Upper lobe of left lung (tissue), 6 donors: ENCODE results near the gene ATP9A. TPM values are rescaled to one million over a fixed set of nuclear protein-coding genes. Genes with fewer than 3 reads are reported as not detected.

Source experiments
- ATAC-seq, 2 donors: fragments of 200-7000 bp; cut with Tn5 transposase; one replicate each; pipeline ENCODE4 v1.9.1; 2022; ENCODE audit warnings: mild to moderate bottlenecking in 2 of 2, moderate library complexity in 2 of 2; ENCODE audit not compliant: low FRiP score in 2 of 2
- DNase-seq, 2 donors: peaks; one replicate each; pipeline ENCODE4 v3.0.0-alpha.2; 2019 to 2020
- H3K27ac ChIP-seq, 4 donors: fragments of 200-600 bp; sonication (generic); one replicate each; pipeline ENCODE4 v1.5.1; 2016 to 2019
- H3K27me3 ChIP-seq, 4 donors: fragments of 200-600 bp; sonication (generic); one replicate each; pipeline ENCODE4 v1.5.1; 2017 to 2019
- H3K36me3 ChIP-seq, 4 donors: fragments of 200-600 bp; sonication (generic); one replicate each; pipeline ENCODE4 v1.5.1; 2016 to 2019
- H3K4me1 ChIP-seq, 4 donors: fragments of 200-600 bp; sonication (generic); one replicate each; pipeline ENCODE4 v1.5.1; 2018 to 2019
- H3K4me3 ChIP-seq, 4 donors: fragments of 200-600 bp; sonication (generic); one replicate each; pipeline ENCODE4 v1.5.1; 2017 to 2019; ENCODE audit warnings: mild to moderate bottlenecking in 2 of 4, moderate library complexity in 1 of 4
- H3K9me3 ChIP-seq, 4 donors: fragments of 200-600 bp; sonication (generic); one replicate each; pipeline ENCODE4 v1.5.1; 2018 to 2019
- CTCF ChIP-seq, 6 experiments: fragments of 450-650 bp in 4 of 6; fragments of 200-600 bp in 2 of 6; sonication (generic) in 2 of 6; IDR thresholded peaks; one replicate each; pipeline ENCODE4 v1.5.1; 2016 to 2019; ENCODE audit warnings: antibody characterized with exemption in 6 of 6
- EP300 ChIP-seq, 4 donors: sonication (generic); formaldehyde crosslinking; IDR thresholded peaks; one replicate each; pipeline ENCODE4 v1.5.1; 2017; ENCODE audit warnings: antibody characterized with exemption in 4 of 4, control low read depth in 2 of 4
- POLR2A ChIP-seq, 4 donors: fragments of 450-650 bp; IDR thresholded peaks; one replicate each; pipeline ENCODE4 v1.5.1; 2016 to 2017; ENCODE audit warnings: antibody characterized with exemption in 4 of 4, mild to moderate bottlenecking in 2 of 4
- POLR2AphosphoS5 ChIP-seq, 2 donors: sonication (generic); formaldehyde crosslinking; IDR thresholded peaks; one replicate each; pipeline ENCODE4 v1.5.1; 2017; ENCODE audit warnings: antibody characterized with exemption in 2 of 2
- WGBS, 2 donors: methylation state at CpG; one replicate each; pipeline ENCODE4 v1.1.5; 2017 to 2018; 5-methylcytosine and 5-hydroxymethylcytosine counted together
- total RNA-seq, 6 donors: library from RNA; depleted of rRNA in 4 of 6; stranded (reverse); fragments of >200 nt in 4 of 6; gene quantifications; one replicate each; pipeline versions ENCODE4 v1.1.0 to v1.2.1, GENCODE V29; 2016 to 2021
- donor health status: DM: no; HTN: no; CAD: no; lungs with moderate emphysema.
- donor health status: DM: no; HTN: yes; CAD: no; lungs with severe emphysema.

ATP9A gene
- total RNA-seq, 6 donors from 2014 or later = 15.7 to 31.3 (median 22.8) TPM

GRCh38 chr20:51720854-51721253, 47.3 kb downstream of the ATP9A start:
- no peak for TF ChIP-seq EP300 (IDR thresholded peaks at IDR 0.05)
- no peak for TF ChIP-seq CTCF (IDR thresholded peaks at IDR 0.05)
- no peak for TF ChIP-seq POLR2A (IDR thresholded peaks at IDR 0.05)
- no peak for TF ChIP-seq POLR2AphosphoS5 (IDR thresholded peaks at IDR 0.05)
- WGBS, 2 donors = 82 to 83% methylated on average over 8 of the region's 8 CpGs
- no peaks in the 10 kb centered on the region for H3K9me3 ChIP-seq
- no peaks in the 10 kb centered on the region for H3K4me1 ChIP-seq
- H3K36me3 ChIP-seq = no peaks in the 10 kb centered on the region
- H3K27ac ChIP-seq = no peak overlapping the region
- H3K4me3 ChIP-seq = no peak overlapping the region
- no peaks in the 10 kb centered on the region for H3K27me3 ChIP-seq
- ATAC-seq (no peak), DNase-seq (no peak)

GRCh38 chr20:51720384-51720783, 47.8 kb downstream of the ATP9A start:
- Histone ChIP-seq H3K4me3 (no peak overlapping the region), H3K9me3 (no peaks in the 10 kb centered on the region), H3K27me3 (no peaks in the 10 kb centered on the region), H3K4me1 (no peaks in the 10 kb centered on the region), H3K27ac (no peak overlapping the region), H3K36me3 (no peaks in the 10 kb centered on the region)
- ATAC-seq = no peak
- TF ChIP-seq POLR2A (IDR thresholded peaks at IDR 0.05) (no peak), CTCF (IDR thresholded peaks at IDR 0.05) (no peak), EP300 (IDR thresholded peaks at IDR 0.05) (no peak), POLR2AphosphoS5 (IDR thresholded peaks at IDR 0.05) (no peak)
- DNase-seq = no peak
- 91 to 93% methylated on average over 8 to 9 of the region's 9 CpGs for WGBS, 2 donors

- no peak for DNase-seq
Measured at GRCh38 chr20:51715856-51716185, 52.4 kb downstream of the ATP9A start.

GRCh38 chr20:51715163-51715855, 52.9 kb downstream of the ATP9A start:
- 68 to 73% methylated on average over 10 of the region's 10 CpGs for WGBS, 2 donors
- TF ChIP-seq EP300 (IDR thresholded peaks at IDR 0.05) (no peak), POLR2A (IDR thresholded peaks at IDR 0.05) (no peak), POLR2AphosphoS5 (IDR thresholded peaks at IDR 0.05) (no peak), CTCF (IDR thresholded peaks at IDR 0.05) (no peak)
- Histone ChIP-seq H3K27me3 (no peaks in the 10 kb centered on the region), H3K9me3 (no peaks in the 10 kb centered on the region), H3K4me3 (no peak overlapping the region), H3K27ac (no peak overlapping the region), H3K4me1 (no peaks in the 10 kb centered on the region), H3K36me3 (peaks cover 0 to 5% (median 0%) of the 10 kb centered on the region in 4 donors)
- ATAC-seq = no peak
- no peak for DNase-seq

More at GRCh38 chr20:51715856-51716185, 52.4 kb downstream of the ATP9A start:
- H3K4me1 ChIP-seq = no peaks in the 10 kb centered on the region
- TF ChIP-seq POLR2A (IDR thresholded peaks at IDR 0.05) (no peak), EP300 (IDR thresholded peaks at IDR 0.05) (no peak), POLR2AphosphoS5 (IDR thresholded peaks at IDR 0.05) (no peak), CTCF (IDR thresholded peaks at IDR 0.05) (no peak)
- H3K36me3 ChIP-seq = peaks cover 0 to 5% (median 0%) of the 10 kb centered on the region in 4 donors
- no peak for ATAC-seq
- no peak overlapping the region for H3K4me3 ChIP-seq
- H3K9me3 ChIP-seq = no peaks in the 10 kb centered on the region
- 75 to 85% methylated on average over 1 of the region's 1 CpG for WGBS, 2 donors
- no peaks in the 10 kb centered on the region for H3K27me3 ChIP-seq
- no peak overlapping the region for H3K27ac ChIP-seq

GRCh38 chr20:51713213-51713598, 55.0 kb downstream of the ATP9A start:
- Histone ChIP-seq H3K27me3 (no peaks in the 10 kb centered on the region), H3K9me3 (no peaks in the 10 kb centered on the region), H3K36me3 (peaks cover 0 to 5% (median 0%) of the 10 kb centered on the region in 4 donors), H3K27ac (no peak overlapping the region), H3K4me1 (no peaks in the 10 kb centered on the region), H3K4me3 (no peak overlapping the region)
- 91 to 100% methylated on average over 4 of the region's 4 CpGs for WGBS, 2 donors
- ATAC-seq = no peak
- DNase-seq = no peak
- TF ChIP-seq EP300 (IDR thresholded peaks at IDR 0.05) = no peak
- no peak for TF ChIP-seq POLR2A (IDR thresholded peaks at IDR 0.05)
- TF ChIP-seq POLR2AphosphoS5 (IDR thresholded peaks at IDR 0.05) = no peak
- TF ChIP-seq CTCF (IDR thresholded peaks at IDR 0.05) = no peak
